HFFc6 (cell line): ENCODE results near the gene ROCK2. TPM values are rescaled to one million over a fixed set of nuclear protein-coding genes. Genes with fewer than 3 reads are reported as not detected.
A peak's percentile ranks its signal among the peaks of the same experiment; 100 is the strongest.

Experiments used
- DNase-seq: peaks from one replicate; pipeline ENCODE4 v3.0.0-alpha.2; 2018
- H3K27ac Mint-ChIP-seq: 2 replicates; pipeline ENCODE4 v1.8.0; 2020; ENCODE audit warnings: mild to moderate bottlenecking, mixed read lengths
- H3K27me3 Mint-ChIP-seq: 2 replicates; pipeline ENCODE4 v1.8.0; 2021; ENCODE audit warnings: mild to moderate bottlenecking, moderate library complexity, mixed read lengths; ENCODE audit not compliant: insufficient read depth
- H3K36me3 Mint-ChIP-seq: 2 replicates; pipeline ENCODE4 v1.8.0; 2021; ENCODE audit warnings: low read depth, mixed read lengths
- H3K4me1 Mint-ChIP-seq: 2 replicates; pipeline ENCODE4 v1.8.0; 2020; ENCODE audit warnings: low read depth, mixed read lengths
- H3K4me3 Mint-ChIP-seq: 2 replicates; pipeline ENCODE4 v1.8.0; 2020; ENCODE audit warnings: mild to moderate bottlenecking, moderate library complexity, mixed read lengths
- H3K9me3 Mint-ChIP-seq: 2 replicates; pipeline ENCODE4 v1.8.0; 2020; ENCODE audit warnings: mild to moderate bottlenecking, mixed read lengths
- total RNA-seq, 6 experiments: library from RNA; stranded (reverse); fragmentation: NEBNext Ultra II Directional; extraction: Animal tissue kit (Norgen Biotek cat#: 25700); gene quantifications; 2 replicates in 1 of 6; 3 replicates in 5 of 6; pipeline ENCODE4 v1.2.3, GENCODE V29; 2021
- TF ChIP-seq, protein P1 (sequence below): fragments of 200-600 bp; sonication (generic); IDR thresholded peaks from 2 replicates; pipeline ENCODE4 v1.5.0; 2021; ENCODE audit warnings: antibody characterized with exemption, mild to moderate bottlenecking

Gene ROCK2
- total RNA-seq, 6 experiments from 2014 or later: 41.6 to 54.3 (median 51.7) TPM

GRCh38 chr2:11389052-11389420 lies 44.6 kb upstream of the ROCK2 start:
- Mint-ChIP-seq H3K27me3 (no peaks in the 10 kb centered on the region; the same call in 1 of the 2 replicates), H3K27ac (no peak overlapping the region), H3K9me3 (no peaks in the 10 kb centered on the region), H3K4me1 (peaks cover 37% of the 10 kb centered on the region), H3K4me3 (no peak overlapping the region), H3K36me3 (no peaks in the 10 kb centered on the region)
- DNase-seq: no peak
- TF ChIP-seq, protein P1, sequence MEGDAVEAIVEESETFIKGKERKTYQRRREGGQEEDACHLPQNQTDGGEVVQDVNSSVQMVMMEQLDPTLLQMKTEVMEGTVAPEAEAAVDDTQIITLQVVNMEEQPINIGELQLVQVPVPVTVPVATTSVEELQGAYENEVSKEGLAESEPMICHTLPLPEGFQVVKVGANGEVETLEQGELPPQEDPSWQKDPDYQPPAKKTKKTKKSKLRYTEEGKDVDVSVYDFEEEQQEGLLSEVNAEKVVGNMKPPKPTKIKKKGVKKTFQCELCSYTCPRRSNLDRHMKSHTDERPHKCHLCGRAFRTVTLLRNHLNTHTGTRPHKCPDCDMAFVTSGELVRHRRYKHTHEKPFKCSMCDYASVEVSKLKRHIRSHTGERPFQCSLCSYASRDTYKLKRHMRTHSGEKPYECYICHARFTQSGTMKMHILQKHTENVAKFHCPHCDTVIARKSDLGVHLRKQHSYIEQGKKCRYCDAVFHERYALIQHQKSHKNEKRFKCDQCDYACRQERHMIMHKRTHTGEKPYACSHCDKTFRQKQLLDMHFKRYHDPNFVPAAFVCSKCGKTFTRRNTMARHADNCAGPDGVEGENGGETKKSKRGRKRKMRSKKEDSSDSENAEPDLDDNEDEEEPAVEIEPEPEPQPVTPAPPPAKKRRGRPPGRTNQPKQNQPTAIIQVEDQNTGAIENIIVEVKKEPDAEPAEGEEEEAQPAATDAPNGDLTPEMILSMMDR: no peak

GRCh38 chr2:11388262-11389051 lies 44.0 kb upstream of the ROCK2 start:
- Mint-ChIP-seq H3K27me3 (no peaks in the 10 kb centered on the region; the same call in 1 of the 2 replicates), H3K4me1 (peaks cover 37% of the 10 kb centered on the region), H3K27ac (no peak overlapping the region), H3K36me3 (no peaks in the 10 kb centered on the region), H3K9me3 (no peaks in the 10 kb centered on the region), H3K4me3 (no peak overlapping the region)
- TF ChIP-seq, protein P1: no peak
- DNase-seq: no peak

- TF ChIP-seq, protein P1: no peak
- H3K9me3 Mint-ChIP-seq: no peaks in the 10 kb centered on the region
- H3K4me3 Mint-ChIP-seq: no peak overlapping the region
- H3K27ac Mint-ChIP-seq: no peak overlapping the region
- no peak for DNase-seq
- no peaks in the 10 kb centered on the region for H3K36me3 Mint-ChIP-seq
- H3K27me3 Mint-ChIP-seq: no peaks in the 10 kb centered on the region; the same call in 1 of the 2 replicates
- H3K4me1 Mint-ChIP-seq: peaks cover 37% of the 10 kb centered on the region
These were observed 43.4 kb upstream of the ROCK2 start for GRCh38 chr2:11387843-11388242.

- Mint-ChIP-seq H3K27me3 (no peaks in the 10 kb centered on the region; the same call in 1 of the 2 replicates), H3K9me3 (no peaks in the 10 kb centered on the region), H3K4me1 (peaks cover 43% of the 10 kb centered on the region), H3K4me3 (no peak overlapping the region), H3K36me3 (no peaks in the 10 kb centered on the region), H3K27ac (no peak overlapping the region)
- TF ChIP-seq, protein P1: no peak
- DNase-seq: peak; percentile 28
These were observed 42.6 kb upstream of the ROCK2 start for GRCh38 chr2:11387100-11387390.

DNA sequence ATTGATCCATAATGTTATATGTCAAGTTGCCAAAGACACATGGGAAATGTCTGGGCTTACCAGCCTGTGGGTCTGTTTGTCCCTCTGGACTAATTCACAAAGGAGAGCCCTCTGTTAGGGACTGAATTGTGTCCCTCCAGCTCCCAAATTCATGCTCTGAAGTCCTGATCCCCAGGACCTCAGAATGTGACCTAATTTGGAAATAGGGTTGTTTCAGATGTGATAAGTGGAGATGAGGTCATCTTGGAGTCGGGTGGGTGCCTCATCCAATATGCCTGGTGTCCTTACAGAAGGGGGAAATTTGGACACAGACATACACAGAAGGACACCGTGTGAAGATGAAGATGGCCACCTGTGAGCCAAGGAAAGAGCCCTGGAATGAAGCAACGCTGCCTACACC lies 41.4 kb upstream of the ROCK2 start:
- no peaks in the 10 kb centered on the region for H3K36me3 Mint-ChIP-seq
- TF ChIP-seq, protein P1: no peak
- no peak overlapping the region; the same call in 1 of the 2 replicates for H3K27ac Mint-ChIP-seq
- H3K4me1 Mint-ChIP-seq: peaks cover 37% of the 10 kb centered on the region
- no peak overlapping the region for H3K4me3 Mint-ChIP-seq
- H3K9me3 Mint-ChIP-seq: no peaks in the 10 kb centered on the region
- no peaks in the 10 kb centered on the region; the same call in 1 of the 2 replicates for H3K27me3 Mint-ChIP-seq
- DNase-seq: no peak
